ENCODE results near the gene ABCB6. TPM values are rescaled to one million over a fixed set of nuclear protein-coding genes. Genes with fewer than 3 reads are reported as not detected.

The ABCB6 gene
- total and polyA plus RNA-seq, 10 of the 15 experiments (the other 5 are each of a cell fraction or from before 2014, with no cell fraction given), result 2.3 to 22.1 (median 13.8) TPM

GRCh38 chr2:219179601-219180465 is 38.9 kb downstream of the ABCB6 start:
- TF ChIP-seq ZNF207 (IDR thresholded peaks at IDR 0.05; ENCODE audit: borderline replicate concordance), result no peak
- TF ChIP-seq TCF3 (IDR thresholded peaks at IDR 0.05; ENCODE audit: borderline replicate concordance, insufficient read depth, low read depth, low read length), result no peak
- TF ChIP-seq BMI1 (IDR thresholded peaks at IDR 0.05; ENCODE audit: borderline replicate concordance), result no peak
- TF ChIP-seq HDAC6 (IDR thresholded peaks at IDR 0.05; ENCODE audit: unreplicated experiment), result no peak
- TF ChIP-seq SRF (IDR thresholded peaks at IDR 0.05; ENCODE audit: low read depth in 2 of 2, low read length in 2 of 2), result no peak
- no peak for TF ChIP-seq ASH2L (IDR thresholded peaks at IDR 0.05; ENCODE audit: borderline replicate concordance, low read depth)
- peak overlapping the region; percentile 12; the same call in 1 of the 2 replicates for H3K9ac ChIP-seq (ENCODE audit: control insufficient read depth, insufficient read depth, low read length)
- SMC1A ChIA-PET (ENCODE audit: uncharacterized antibody, unreplicated experiment), result interaction anchor here (1.0 to 1.7 kb wide), 4 partner anchors 9 to 26 kb away, joined by 3 to 4 read pairs (median 3); partner anchors contain the start of gene ZFAND2B
- H4K20me1 ChIP-seq (ENCODE audit: control insufficient read depth, insufficient read depth), result no peaks in the 10 kb centered on the region
- no peak overlapping the region for H3K27ac ChIP-seq (ENCODE audit: control insufficient read depth, insufficient read depth)
- in situ Hi-C loops (cut with MboI) (no loop called here), intact Hi-C loops (cut with micrococcal nuclease; ENCODE audit: unreplicated experiment) (loop anchor here (5.0 kb wide), 3 partner anchors 97 to 207 kb away; partner anchors contain the start of genes DNAJB2 and DNPEP)
- POLR2A ChIA-PET, result interaction anchor here (1.0 to 2.5 kb wide), 6 partner anchors 13 to 120 kb away, joined by 3 to 8 read pairs (median 4); partner anchors contain the start of gene ZFAND2B
- FAIRE-seq (no peak), DNase-seq (ENCODE audit: low read depth, low spot score) (no peak), ATAC-seq (no peak)
- peak overlapping the region; percentile 83; the same call in 1 of the 2 replicates for H3K4me3 ChIP-seq
- H3K27me3 ChIP-seq (replicated peaks in 1 of 2; ENCODE audit: control insufficient read depth in 2 of 2, insufficient read depth in 2 of 2, low read length in 1 of 2), result no peaks in the 10 kb centered on the region
- CTCF ChIA-PET, result interaction anchor here (1.0 to 2.0 kb wide), 5 partner anchors 8 to 115 kb away, joined by 3 to 8 read pairs (median 4); partner anchors contain the start of gene SLC23A3
- 95% methylated on average over 9 of the region's 9 CpGs for WGBS (ENCODE audit: insufficient coverage, insufficient replicate concordance, low lambda C conversion rate, missing lambda C conversion rate)
- RAD21 ChIA-PET (ENCODE audit: unreplicated experiment), result interaction anchor here (1.5 kb wide), 1 partner anchor 26 kb away, joined by 4 read pairs; no protein-coding TSS in a partner anchor
- H3K9me3 ChIP-seq (replicated peaks; ENCODE audit: control insufficient read depth, insufficient read depth, low read length), result no peaks in the 10 kb centered on the region
- peaks cover 10% of the 10 kb centered on the region for H3K4me1 ChIP-seq (ENCODE audit: control insufficient read depth, insufficient read depth, low read length)
- peaks cover 7 to 10% of the 10 kb centered on the region in 2 experiments for H3K36me3 ChIP-seq (ENCODE audit: control insufficient read depth in 2 of 2, insufficient read depth in 2 of 2, low read length in 1 of 2)
- H3K4me2 ChIP-seq (ENCODE audit: control insufficient read depth, insufficient read depth), result peak overlapping the region; percentile 89
- H2AFZ ChIP-seq (ENCODE audit: control insufficient read depth, low read depth, low read length), result no peak overlapping the region
- no TSS peak for BruUV-seq (replicated peaks)
- H3K79me2 ChIP-seq (ENCODE audit: control insufficient read depth, insufficient read depth, low read length), result peaks cover 32% of the 10 kb centered on the region

Data from GM12878 (cell line).